ENCODE data around the gene PCGF6. TPM values are rescaled to one million over a fixed set of nuclear protein-coding genes. Genes with fewer than 3 reads are reported as not detected.
"Not testable (repeated sequence)": the region's sequence is repeated elsewhere in the genome, so short reads cannot be mapped to it uniquely, and the experiment has no call there.

The PCGF6 gene
- total RNA-seq, 1 experiment from 2014 or later: 19.2 TPM

DNA sequence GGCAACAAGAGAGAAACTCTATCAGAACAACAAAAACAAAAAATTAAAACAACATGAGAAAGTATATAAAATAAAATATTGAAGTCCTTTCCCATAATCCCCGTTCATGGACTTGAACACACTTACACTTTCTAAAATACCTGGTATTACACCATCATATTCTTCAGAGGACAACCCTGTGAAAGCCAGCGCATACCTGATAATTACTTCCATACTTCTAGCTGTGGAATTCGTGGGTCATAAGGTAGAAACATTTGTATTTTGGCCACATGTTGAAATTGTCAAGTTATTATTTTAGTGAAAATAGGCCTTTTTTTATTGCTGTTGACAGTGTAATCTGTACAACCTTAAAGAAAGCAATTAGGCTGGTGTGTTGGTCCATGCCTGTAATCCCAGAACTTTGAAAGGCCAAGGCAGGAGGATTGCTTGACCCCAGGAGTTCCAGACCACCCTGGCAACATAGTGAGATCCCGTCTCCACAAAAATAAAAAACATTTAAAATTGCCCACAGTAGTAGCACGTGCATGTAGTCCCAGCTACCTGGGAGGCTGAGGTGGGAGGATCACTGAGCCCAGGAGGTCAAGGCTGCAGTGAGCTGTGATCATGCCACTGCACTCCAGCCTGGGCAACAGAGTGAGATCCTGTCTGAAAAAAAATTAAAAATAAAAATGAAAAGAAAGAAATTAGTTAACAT is 5.1 kb upstream of the PCGF6 start:
- no peaks in the 10 kb centered on the region for H3K36me3 Mint-ChIP-seq
- TF ChIP-seq, protein P1, sequence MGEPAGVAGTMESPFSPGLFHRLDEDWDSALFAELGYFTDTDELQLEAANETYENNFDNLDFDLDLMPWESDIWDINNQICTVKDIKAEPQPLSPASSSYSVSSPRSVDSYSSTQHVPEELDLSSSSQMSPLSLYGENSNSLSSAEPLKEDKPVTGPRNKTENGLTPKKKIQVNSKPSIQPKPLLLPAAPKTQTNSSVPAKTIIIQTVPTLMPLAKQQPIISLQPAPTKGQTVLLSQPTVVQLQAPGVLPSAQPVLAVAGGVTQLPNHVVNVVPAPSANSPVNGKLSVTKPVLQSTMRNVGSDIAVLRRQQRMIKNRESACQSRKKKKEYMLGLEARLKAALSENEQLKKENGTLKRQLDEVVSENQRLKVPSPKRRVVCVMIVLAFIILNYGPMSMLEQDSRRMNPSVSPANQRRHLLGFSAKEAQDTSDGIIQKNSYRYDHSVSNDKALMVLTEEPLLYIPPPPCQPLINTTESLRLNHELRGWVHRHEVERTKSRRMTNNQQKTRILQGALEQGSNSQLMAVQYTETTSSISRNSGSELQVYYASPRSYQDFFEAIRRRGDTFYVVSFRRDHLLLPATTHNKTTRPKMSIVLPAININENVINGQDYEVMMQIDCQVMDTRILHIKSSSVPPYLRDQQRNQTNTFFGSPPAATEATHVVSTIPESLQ (CRISPR knock-in tag; IDR thresholded peaks at IDR 0.05): no peak
- TF ChIP-seq ZNF671 (CRISPR knock-in tag; IDR thresholded peaks at IDR 0.05) (no peak), ELF4 (CRISPR knock-in tag; IDR thresholded peaks at IDR 0.05; ENCODE audit: low read depth) (no peak), NFE2L1 (CRISPR knock-in tag; IDR thresholded peaks at IDR 0.05) (no peak), OVOL2 (CRISPR knock-in tag; IDR thresholded peaks at IDR 0.05; ENCODE audit: borderline replicate concordance) (no peak), HMGA2 (CRISPR knock-in tag; IDR thresholded peaks at IDR 0.05) (no peak), EMX1 (CRISPR knock-in tag; IDR thresholded peaks at IDR 0.05) (no peak)
- TF ChIP-seq, protein P2, sequence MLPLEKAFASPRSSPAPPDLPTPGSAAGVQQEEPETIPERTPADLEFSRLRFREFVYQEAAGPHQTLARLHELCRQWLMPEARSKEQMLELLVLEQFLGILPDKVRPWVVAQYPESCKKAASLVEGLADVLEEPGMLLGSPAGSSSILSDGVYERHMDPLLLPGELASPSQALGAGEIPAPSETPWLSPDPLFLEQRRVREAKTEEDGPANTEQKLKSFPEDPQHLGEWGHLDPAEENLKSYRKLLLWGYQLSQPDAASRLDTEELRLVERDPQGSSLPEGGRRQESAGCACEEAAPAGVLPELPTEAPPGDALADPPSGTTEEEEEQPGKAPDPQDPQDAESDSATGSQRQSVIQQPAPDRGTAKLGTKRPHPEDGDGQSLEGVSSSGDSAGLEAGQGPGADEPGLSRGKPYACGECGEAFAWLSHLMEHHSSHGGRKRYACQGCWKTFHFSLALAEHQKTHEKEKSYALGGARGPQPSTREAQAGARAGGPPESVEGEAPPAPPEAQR (CRISPR knock-in tag; IDR thresholded peaks at IDR 0.05): no peak
- TF ChIP-seq, protein P3, sequence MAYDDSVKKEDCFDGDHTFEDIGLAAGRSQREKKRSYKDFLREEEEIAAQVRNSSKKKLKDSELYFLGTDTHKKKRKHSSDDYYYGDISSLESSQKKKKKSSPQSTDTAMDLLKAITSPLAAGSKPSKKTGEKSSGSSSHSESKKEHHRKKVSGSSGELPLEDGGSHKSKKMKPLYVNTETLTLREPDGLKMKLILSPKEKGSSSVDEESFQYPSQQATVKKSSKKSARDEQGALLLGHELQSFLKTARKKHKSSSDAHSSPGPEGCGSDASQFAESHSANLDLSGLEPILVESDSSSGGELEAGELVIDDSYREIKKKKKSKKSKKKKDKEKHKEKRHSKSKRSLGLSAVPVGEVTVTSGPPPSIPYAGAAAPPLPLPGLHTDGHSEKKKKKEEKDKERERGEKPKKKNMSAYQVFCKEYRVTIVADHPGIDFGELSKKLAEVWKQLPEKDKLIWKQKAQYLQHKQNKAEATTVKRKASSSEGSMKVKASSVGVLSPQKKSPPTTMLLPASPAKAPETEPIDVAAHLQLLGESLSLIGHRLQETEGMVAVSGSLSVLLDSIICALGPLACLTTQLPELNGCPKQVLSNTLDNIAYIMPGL (CRISPR knock-in tag; IDR thresholded peaks at IDR 0.05): no peak
- TF ChIP-seq, protein P4, sequence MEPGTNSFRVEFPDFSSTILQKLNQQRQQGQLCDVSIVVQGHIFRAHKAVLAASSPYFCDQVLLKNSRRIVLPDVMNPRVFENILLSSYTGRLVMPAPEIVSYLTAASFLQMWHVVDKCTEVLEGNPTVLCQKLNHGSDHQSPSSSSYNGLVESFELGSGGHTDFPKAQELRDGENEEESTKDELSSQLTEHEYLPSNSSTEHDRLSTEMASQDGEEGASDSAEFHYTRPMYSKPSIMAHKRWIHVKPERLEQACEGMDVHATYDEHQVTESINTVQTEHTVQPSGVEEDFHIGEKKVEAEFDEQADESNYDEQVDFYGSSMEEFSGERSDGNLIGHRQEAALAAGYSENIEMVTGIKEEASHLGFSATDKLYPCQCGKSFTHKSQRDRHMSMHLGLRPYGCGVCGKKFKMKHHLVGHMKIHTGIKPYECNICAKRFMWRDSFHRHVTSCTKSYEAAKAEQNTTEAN (CRISPR knock-in tag; IDR thresholded peaks at IDR 0.05): no peak
- TF ChIP-seq, protein P5, sequence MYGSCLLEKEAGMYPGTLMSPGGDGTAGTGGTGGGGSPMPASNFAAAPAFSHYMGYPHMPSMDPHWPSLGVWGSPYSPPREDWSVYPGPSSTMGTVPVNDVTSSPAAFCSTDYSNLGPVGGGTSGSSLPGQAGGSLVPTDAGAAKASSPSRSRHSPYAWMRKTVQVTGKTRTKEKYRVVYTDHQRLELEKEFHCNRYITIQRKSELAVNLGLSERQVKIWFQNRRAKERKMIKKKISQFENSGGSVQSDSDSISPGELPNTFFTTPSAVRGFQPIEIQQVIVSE (CRISPR knock-in tag; IDR thresholded peaks at IDR 0.05; ENCODE audit: borderline replicate concordance): no peak
- TF ChIP-seq, protein P6, sequence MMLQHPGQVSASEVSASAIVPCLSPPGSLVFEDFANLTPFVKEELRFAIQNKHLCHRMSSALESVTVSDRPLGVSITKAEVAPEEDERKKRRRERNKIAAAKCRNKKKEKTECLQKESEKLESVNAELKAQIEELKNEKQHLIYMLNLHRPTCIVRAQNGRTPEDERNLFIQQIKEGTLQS (CRISPR knock-in tag; conservative IDR thresholded peaks at IDR 0.05): no peak
- no peaks in the 10 kb centered on the region for H3K9me3 Mint-ChIP-seq
- peaks cover 7% of the 10 kb centered on the region for H3K4me1 Mint-ChIP-seq
- ATAC-seq: no peak
- POLR2A ChIA-PET: no interaction called here
- DNase-seq (ENCODE audit: low spot score): no peak
- CTCF ChIA-PET: interaction anchor here (0.6 kb wide), 1 partner anchor 9 kb away, joined by 3 read pairs; no protein-coding TSS in a partner anchor
- H3K27ac Mint-ChIP-seq: no peak overlapping the region
- no peak overlapping the region for H3K4me3 Mint-ChIP-seq
- no peaks in the 10 kb centered on the region for H3K27me3 Mint-ChIP-seq (ENCODE audit: low read depth)

DNA sequence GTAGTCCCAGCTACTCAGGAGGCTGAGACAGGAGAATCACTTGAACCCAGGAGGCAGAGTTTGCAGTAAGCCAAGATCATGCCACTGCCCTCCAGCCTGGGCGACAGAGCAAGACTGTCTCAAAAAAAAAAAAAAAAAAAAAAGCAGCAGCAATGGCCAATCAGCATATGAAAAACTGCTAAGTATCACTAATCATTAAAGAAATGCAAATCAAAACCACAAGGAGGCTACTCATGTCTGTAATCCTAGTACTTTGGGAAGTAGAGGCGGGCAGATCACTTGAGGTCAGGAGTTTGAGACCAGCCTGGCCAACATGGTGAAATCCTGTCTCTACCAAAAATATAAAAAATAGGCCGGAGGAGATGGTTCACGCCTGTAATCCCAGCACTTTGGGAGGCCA is 3.6 kb upstream of the PCGF6 start:
- POLR2A ChIA-PET: not testable (repeated sequence)

DNA sequence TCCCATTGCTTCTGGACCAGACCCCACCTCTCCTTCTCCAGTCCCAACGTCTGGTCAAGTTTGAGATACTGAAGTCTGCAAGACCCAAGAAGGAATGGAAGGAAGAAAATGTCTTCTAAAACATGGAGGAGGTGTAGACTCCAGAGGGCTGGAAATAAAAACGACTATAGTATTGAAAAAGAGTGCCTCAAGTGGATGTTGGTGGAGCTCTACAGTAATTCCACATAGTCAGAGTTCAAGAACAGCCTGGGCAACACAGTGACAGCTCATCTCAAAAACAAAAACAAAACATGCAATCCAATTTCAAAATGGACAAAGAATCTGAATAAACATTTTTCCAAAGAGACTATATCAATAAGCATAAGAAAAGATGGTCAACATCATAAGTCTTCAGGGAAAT is 2.3 kb upstream of the PCGF6 start:
- CTCF ChIA-PET: interaction anchor here (0.7 to 1.3 kb wide), 2 partner anchors 25 to 137 kb away, joined by 3 to 5 read pairs; no protein-coding TSS in a partner anchor
- H3K36me3 Mint-ChIP-seq: peaks cover 6% of the 10 kb centered on the region
- H3K9me3 Mint-ChIP-seq: no peaks in the 10 kb centered on the region
- H3K27me3 Mint-ChIP-seq (ENCODE audit: low read depth): no peaks in the 10 kb centered on the region
- no peak for DNase-seq (ENCODE audit: low spot score)
- no peak for ATAC-seq
- peaks cover 10% of the 10 kb centered on the region for H3K4me1 Mint-ChIP-seq
- no peak overlapping the region for H3K4me3 Mint-ChIP-seq
- POLR2A ChIA-PET: no interaction called here
- H3K27ac Mint-ChIP-seq: no peak overlapping the region
- TF ChIP-seq, protein P7, sequence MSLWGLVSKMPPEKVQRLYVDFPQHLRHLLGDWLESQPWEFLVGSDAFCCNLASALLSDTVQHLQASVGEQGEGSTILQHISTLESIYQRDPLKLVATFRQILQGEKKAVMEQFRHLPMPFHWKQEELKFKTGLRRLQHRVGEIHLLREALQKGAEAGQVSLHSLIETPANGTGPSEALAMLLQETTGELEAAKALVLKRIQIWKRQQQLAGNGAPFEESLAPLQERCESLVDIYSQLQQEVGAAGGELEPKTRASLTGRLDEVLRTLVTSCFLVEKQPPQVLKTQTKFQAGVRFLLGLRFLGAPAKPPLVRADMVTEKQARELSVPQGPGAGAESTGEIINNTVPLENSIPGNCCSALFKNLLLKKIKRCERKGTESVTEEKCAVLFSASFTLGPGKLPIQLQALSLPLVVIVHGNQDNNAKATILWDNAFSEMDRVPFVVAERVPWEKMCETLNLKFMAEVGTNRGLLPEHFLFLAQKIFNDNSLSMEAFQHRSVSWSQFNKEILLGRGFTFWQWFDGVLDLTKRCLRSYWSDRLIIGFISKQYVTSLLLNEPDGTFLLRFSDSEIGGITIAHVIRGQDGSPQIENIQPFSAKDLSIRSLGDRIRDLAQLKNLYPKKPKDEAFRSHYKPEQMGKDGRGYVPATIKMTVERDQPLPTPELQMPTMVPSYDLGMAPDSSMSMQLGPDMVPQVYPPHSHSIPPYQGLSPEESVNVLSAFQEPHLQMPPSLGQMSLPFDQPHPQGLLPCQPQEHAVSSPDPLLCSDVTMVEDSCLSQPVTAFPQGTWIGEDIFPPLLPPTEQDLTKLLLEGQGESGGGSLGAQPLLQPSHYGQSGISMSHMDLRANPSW (CRISPR knock-in tag; conservative IDR thresholded peaks at IDR 0.05; ENCODE audit: low read depth): no peak
- TF ChIP-seq, protein P8, sequence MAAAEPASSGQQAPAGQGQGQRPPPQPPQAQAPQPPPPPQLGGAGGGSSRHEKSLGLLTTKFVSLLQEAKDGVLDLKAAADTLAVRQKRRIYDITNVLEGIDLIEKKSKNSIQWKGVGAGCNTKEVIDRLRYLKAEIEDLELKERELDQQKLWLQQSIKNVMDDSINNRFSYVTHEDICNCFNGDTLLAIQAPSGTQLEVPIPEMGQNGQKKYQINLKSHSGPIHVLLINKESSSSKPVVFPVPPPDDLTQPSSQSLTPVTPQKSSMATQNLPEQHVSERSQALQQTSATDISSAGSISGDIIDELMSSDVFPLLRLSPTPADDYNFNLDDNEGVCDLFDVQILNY (CRISPR knock-in tag; IDR thresholded peaks at IDR 0.05): no peak
- TF ChIP-seq, protein P9, sequence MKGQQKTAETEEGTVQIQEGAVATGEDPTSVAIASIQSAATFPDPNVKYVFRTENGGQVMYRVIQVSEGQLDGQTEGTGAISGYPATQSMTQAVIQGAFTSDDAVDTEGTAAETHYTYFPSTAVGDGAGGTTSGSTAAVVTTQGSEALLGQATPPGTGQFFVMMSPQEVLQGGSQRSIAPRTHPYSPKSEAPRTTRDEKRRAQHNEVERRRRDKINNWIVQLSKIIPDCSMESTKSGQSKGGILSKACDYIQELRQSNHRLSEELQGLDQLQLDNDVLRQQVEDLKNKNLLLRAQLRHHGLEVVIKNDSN (CRISPR knock-in tag; IDR thresholded peaks at IDR 0.05): no peak
- TF ChIP-seq FOXK1 (CRISPR knock-in tag; IDR thresholded peaks at IDR 0.05) (no peak), ZNF219 (CRISPR knock-in tag; IDR thresholded peaks at IDR 0.05; ENCODE audit: borderline replicate concordance) (no peak), GABPB1 (CRISPR knock-in tag; IDR thresholded peaks at IDR 0.05) (no peak), NR3C1 (CRISPR knock-in tag; conservative IDR thresholded peaks at IDR 0.05; ENCODE audit: low read depth) (no peak)

More for the DNA sequence above, 3.6 kb upstream of the PCGF6 start:
- H3K27ac Mint-ChIP-seq; H3K36me3 Mint-ChIP-seq; H3K4me1 Mint-ChIP-seq; H3K9me3 Mint-ChIP-seq; DNase-seq (ENCODE audit: low spot score); ATAC-seq; H3K4me3 Mint-ChIP-seq; H3K27me3 Mint-ChIP-seq (ENCODE audit: low read depth): not testable (repeated sequence)
- CTCF ChIA-PET: interaction anchor here (0.7 kb wide), 1 partner anchor 512 kb away, joined by 4 read pairs; no protein-coding TSS in a partner anchor
